Activated CD4-positive, alpha-beta T cell treated with anti-CD3 and anti-CD28 coated beads, Interleukin-2, amount 10 ng/mL, durations not matched to agents 24 days and 14 days (primary cell): ENCODE results near the gene SBNO2. TPM values are rescaled to one million over a fixed set of nuclear protein-coding genes. Genes with fewer than 3 reads are reported as not detected.

Experiments
- DNase-seq: peaks from one replicate; pipeline ENCODE4 v3.0.0; 2022
- H3K27ac Mint-ChIP-seq: one replicate; pipeline ENCODE4 v1.8.0; 2022; ENCODE audit warnings: mild to moderate bottlenecking, mixed read lengths
- H3K27me3 Mint-ChIP-seq: one replicate; pipeline ENCODE4 v1.8.0; 2022; ENCODE audit warnings: mixed read lengths
- H3K36me3 Mint-ChIP-seq: one replicate; pipeline ENCODE4 v1.8.0; 2022; ENCODE audit warnings: low read depth, mild to moderate bottlenecking, mixed read lengths
- H3K4me1 Mint-ChIP-seq: one replicate; pipeline ENCODE4 v1.8.0; 2021; ENCODE audit warnings: mixed read lengths
- H3K4me3 Mint-ChIP-seq: one replicate; pipeline ENCODE4 v1.8.0; 2022; ENCODE audit warnings: mild to moderate bottlenecking, moderate library complexity, mixed read lengths
- H3K9me3 Mint-ChIP-seq: one replicate; pipeline ENCODE4 v1.8.0; 2021; ENCODE audit warnings: mixed read lengths
- intact Hi-C: fragments of 100-400 bp; cut with micrococcal nuclease; formaldehyde crosslinking; loops from one replicate; pipeline ENCODE4 v1.15.1; 2023
- total RNA-seq: library from RNA; stranded (reverse); gene quantifications from 2 replicates; pipeline ENCODE4 v1.2.3, GENCODE V29; 2022

Gene SBNO2
- total RNA-seq, 1 donor from 2014 or later: 98.9 TPM

GRCh38 chr19:1112268-1113029 lies 61.6 kb downstream of the SBNO2 start:
- no peak overlapping the region for H3K4me3 Mint-ChIP-seq
- no peaks in the 10 kb centered on the region for H3K27me3 Mint-ChIP-seq
- intact Hi-C loops: no loop called here
- H3K27ac Mint-ChIP-seq: no peak overlapping the region
- DNase-seq: no peak
- no peaks in the 10 kb centered on the region for H3K4me1 Mint-ChIP-seq
- no peaks in the 10 kb centered on the region for H3K9me3 Mint-ChIP-seq
- peaks cover 17% of the 10 kb centered on the region for H3K36me3 Mint-ChIP-seq

- Mint-ChIP-seq H3K4me3 (no peak overlapping the region), H3K27me3 (no peaks in the 10 kb centered on the region), H3K9me3 (no peaks in the 10 kb centered on the region), H3K4me1 (no peaks in the 10 kb centered on the region), H3K36me3 (peaks cover 20% of the 10 kb centered on the region), H3K27ac (no peak overlapping the region)
- no peak for DNase-seq
- intact Hi-C loops: no loop called here
These were observed 62.3 kb downstream of the SBNO2 start for GRCh38 chr19:1111641-1112267.

- no peaks in the 10 kb centered on the region for H3K4me1 Mint-ChIP-seq
- no peaks in the 10 kb centered on the region for H3K9me3 Mint-ChIP-seq
- no peaks in the 10 kb centered on the region for H3K27me3 Mint-ChIP-seq
- DNase-seq: no peak
- H3K27ac Mint-ChIP-seq: no peak overlapping the region
- intact Hi-C loops: no loop called here
- H3K4me3 Mint-ChIP-seq: no peak overlapping the region
- H3K36me3 Mint-ChIP-seq: peaks cover 22% of the 10 kb centered on the region
These were observed 63.0 kb downstream of the SBNO2 start for GRCh38 chr19:1110809-1111640.

- intact Hi-C loops: no loop called here
- no peak overlapping the region for H3K4me3 Mint-ChIP-seq
- DNase-seq: no peak
- H3K9me3 Mint-ChIP-seq: no peaks in the 10 kb centered on the region
- H3K27ac Mint-ChIP-seq: no peak overlapping the region
- no peaks in the 10 kb centered on the region for H3K27me3 Mint-ChIP-seq
- H3K4me1 Mint-ChIP-seq: no peaks in the 10 kb centered on the region
- H3K36me3 Mint-ChIP-seq: peaks cover 25% of the 10 kb centered on the region
These were observed 64.1 kb downstream of the SBNO2 start for GRCh38 chr19:1109697-1110671.

DNA sequence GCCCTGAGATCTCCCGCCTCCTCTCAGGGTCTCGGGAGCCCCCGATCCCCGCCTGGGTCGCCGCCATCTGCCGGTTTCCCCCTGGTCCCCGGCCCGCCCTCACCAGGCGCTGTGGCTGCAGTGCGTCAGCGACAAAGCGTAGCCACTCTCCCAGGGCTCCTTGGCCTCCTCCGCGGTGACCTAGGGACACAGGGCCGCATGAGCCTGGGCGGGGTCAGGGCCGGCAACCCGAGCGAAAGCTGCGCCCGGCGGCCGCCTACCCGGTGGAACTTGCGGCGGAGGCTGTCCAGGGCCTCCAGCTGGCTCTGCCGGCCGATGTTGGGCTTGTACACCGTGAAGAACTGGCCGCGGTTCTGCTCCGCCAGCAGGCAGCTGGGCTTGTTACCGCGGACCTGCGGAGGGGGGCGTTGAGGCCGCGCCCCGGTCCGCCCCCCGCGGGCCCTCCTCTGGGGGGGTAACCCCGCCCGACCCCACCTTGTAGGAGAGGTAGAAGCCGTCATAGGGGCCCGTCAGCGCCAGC lies 65.0 kb downstream of the SBNO2 start:
- Mint-ChIP-seq H3K27ac (no peak overlapping the region), H3K36me3 (peaks cover 21% of the 10 kb centered on the region), H3K4me3 (no peak overlapping the region), H3K4me1 (no peaks in the 10 kb centered on the region), H3K27me3 (no peaks in the 10 kb centered on the region), H3K9me3 (no peaks in the 10 kb centered on the region)
- no peak for DNase-seq
- intact Hi-C loops: no loop called here

GRCh38 chr19:1108291-1109031 lies 65.6 kb downstream of the SBNO2 start:
- Mint-ChIP-seq H3K4me1 (peaks cover 1% of the 10 kb centered on the region), H3K4me3 (no peak overlapping the region), H3K27ac (no peak overlapping the region), H3K27me3 (no peaks in the 10 kb centered on the region), H3K36me3 (peaks cover 20% of the 10 kb centered on the region), H3K9me3 (no peaks in the 10 kb centered on the region)
- intact Hi-C loops: no loop called here
- DNase-seq: no peak

- Mint-ChIP-seq H3K9me3 (no peaks in the 10 kb centered on the region), H3K27ac (no peak overlapping the region), H3K36me3 (peaks cover 16% of the 10 kb centered on the region), H3K4me1 (peaks cover 8% of the 10 kb centered on the region), H3K4me3 (no peak overlapping the region), H3K27me3 (no peaks in the 10 kb centered on the region)
- no peak for DNase-seq
- intact Hi-C loops: no loop called here
These were observed 66.3 kb downstream of the SBNO2 start for GRCh38 chr19:1107661-1108261.

DNA sequence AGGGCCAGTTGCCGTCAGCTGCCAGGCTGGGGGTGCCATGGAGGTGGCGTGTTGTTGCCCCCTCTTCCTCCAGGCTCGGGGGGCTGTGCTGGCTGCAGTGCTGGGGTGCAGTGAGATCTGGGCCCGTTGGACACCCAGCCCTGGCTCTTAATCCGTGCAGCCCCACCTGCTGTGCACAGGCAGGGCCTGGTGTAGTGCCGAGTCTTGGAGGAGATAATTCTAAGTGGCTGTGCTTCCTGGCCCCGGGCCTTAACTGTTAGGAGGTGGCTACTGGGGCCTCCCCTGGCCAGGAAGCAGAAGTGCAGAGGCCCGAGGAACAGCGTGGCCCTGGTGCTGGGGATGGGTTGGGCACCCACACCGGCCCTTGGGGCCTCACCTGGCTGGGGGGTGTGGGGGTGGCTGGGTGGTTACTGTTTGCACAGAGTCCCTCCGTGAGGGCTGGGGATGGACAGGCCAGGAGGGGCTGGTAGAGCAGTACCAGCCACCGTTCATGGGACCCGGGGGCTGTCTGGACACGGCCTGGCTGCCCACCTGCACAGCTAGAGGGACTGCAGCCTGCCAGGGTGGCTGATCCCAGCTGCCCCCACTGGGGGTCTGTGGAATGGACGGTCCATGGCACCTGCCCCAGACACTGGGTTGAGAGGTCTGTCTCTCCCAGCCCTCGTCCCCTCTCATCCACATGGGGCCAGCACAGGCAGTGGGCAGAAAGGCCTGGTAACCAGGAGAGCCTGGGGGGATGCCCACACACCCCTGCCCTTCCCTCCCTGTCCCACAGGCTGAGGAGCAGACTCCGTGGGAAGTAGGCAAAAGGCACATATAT lies 67.0 kb downstream of the SBNO2 start:
- Mint-ChIP-seq H3K4me1 (peaks cover 12% of the 10 kb centered on the region), H3K27me3 (no peaks in the 10 kb centered on the region), H3K36me3 (peaks cover 15% of the 10 kb centered on the region), H3K4me3 (peak overlapping the region; percentile 55), H3K9me3 (no peaks in the 10 kb centered on the region), H3K27ac (no peak overlapping the region)
- intact Hi-C loops: no loop called here
- peak; percentile 68 for DNase-seq

GRCh38 chr19:1105873-1106840 lies 67.9 kb downstream of the SBNO2 start:
- Mint-ChIP-seq H3K9me3 (no peaks in the 10 kb centered on the region), H3K4me3 (peak overlapping the region; percentile 55), H3K4me1 (peaks cover 18% of the 10 kb centered on the region), H3K27me3 (no peaks in the 10 kb centered on the region), H3K27ac (no peak overlapping the region), H3K36me3 (peaks cover 15% of the 10 kb centered on the region)
- DNase-seq: peak; percentile 67
- intact Hi-C loops: no loop called here

DNA sequence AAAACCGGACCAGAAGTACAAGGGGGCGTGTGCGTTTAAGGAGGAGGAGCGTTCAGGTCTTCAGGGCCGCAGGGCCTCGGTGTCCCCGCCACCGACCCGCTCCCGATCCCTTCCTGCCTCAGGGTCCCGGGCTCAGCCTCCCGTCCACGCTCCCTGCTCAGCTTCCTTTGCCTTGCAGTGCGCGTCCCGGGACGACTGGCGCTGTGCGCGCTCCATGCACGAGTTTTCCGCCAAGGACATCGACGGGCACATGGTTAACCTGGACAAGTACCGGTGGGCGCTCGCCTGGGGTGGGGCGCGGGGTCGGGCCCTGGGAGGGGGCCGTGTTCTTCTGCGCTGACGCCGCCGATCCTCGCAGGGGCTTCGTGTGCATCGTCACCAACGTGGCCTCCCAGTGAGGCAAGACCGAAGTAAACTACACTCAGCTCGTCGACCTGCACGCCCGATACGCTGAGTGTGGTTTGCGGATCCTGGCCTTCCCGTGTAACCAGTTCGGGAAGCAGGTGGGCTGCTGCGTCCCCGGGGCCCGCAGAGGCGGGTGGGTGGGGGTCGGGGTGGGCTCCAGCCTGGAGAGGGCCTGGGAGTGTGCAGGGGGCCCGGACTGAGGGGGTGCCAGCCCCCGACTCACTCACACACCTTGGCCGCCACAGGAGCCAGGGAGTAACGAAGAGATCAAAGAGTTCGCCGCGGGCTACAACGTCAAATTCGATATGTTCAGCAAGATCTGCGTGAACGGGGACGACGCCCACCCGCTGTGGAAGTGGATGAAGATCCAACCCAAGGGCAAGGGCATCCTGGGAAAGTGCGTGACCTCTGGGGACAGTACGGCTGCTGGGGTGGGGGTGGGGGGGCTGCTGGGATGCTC lies 68.8 kb downstream of the SBNO2 start:
- Mint-ChIP-seq H3K4me3 (peak overlapping the region; percentile 75), H3K4me1 (peaks cover 20% of the 10 kb centered on the region), H3K9me3 (no peaks in the 10 kb centered on the region), H3K27me3 (no peaks in the 10 kb centered on the region), H3K36me3 (peaks cover 14% of the 10 kb centered on the region), H3K27ac (peak overlapping the region; percentile 25)
- peak; percentile 67 for DNase-seq
- intact Hi-C loops: no loop called here
